ENCODE results near the gene DEPP1. TPM values are rescaled to one million over a fixed set of nuclear protein-coding genes. Genes with fewer than 3 reads are reported as not detected.

DEPP1 gene
- polyA plus RNA-seq, 1 donor from 2014 or later = 4.3 TPM

DNA sequence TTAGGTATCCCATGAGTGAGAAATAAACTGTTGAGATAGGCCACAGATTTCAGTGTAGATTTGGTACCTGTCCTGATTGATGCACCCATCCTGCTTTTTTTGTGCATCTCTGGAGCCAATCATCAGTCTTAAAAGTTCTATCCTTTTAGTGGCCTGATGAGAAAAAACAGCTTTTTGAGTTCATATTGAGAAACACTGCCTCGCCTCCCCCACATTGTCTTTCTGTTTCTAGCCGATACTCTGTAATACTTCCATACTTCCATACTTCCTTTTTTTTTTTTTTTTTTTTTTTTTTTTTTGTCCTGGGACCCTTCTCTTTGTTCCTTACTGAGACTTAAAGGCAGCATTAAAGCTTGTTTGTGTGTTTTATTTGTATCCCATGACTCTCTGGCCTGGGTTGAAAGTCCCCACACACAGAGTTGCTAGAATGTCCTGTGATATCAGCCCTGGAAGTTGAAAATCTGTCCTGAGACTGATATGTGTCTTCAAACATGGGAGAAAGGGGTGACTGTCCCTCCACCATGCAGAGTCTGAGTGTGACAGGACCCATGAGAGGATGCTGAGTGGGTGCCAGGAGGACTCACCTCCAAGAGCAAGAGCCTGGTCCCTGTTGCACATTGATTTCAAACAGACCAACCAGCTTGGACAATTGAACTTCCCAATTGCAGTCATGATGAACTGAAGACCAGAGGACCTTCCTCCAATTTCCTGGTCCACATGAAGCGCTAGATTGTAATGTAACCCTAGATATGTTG lies 27.8 kb upstream of the DEPP1 start:
- Histone ChIP-seq H4K20me1 (ENCODE audit: insufficient read depth) (no peaks in the 10 kb centered on the region), H3K4me2 (ENCODE audit: low read length) (no peak overlapping the region), H3K27me3 (ENCODE audit: insufficient read depth, low read depth, low read length) (no peaks in the 10 kb centered on the region), H3K9me2 (ENCODE audit: insufficient read depth, low read length) (no peaks in the 10 kb centered on the region), H3K9ac (ENCODE audit: low read length) (no peak overlapping the region), H3F3A (ENCODE audit: insufficient read depth, low read length, poor library complexity, severe bottlenecking) (no peaks in the 10 kb centered on the region), H3K4me3 (ENCODE audit: low read length) (no peak overlapping the region), H3K9me3 (ENCODE audit: low read length) (no peaks in the 10 kb centered on the region), H3K36me3 (ENCODE audit: insufficient read depth, low read length) (no peaks in the 10 kb centered on the region), H3K79me2 (replicated peaks; ENCODE audit: insufficient read depth, low read length) (peaks cover 14% of the 10 kb centered on the region), H3K27ac (ENCODE audit: low read length) (no peak overlapping the region), H2AFZ (ENCODE audit: low read depth, low read length) (no peak overlapping the region)
- TF ChIP-seq CTCF (IDR thresholded peaks at IDR 0.05; ENCODE audit: poor library complexity, severe bottlenecking) (no peak), EZH2 (IDR thresholded peaks at IDR 0.05; ENCODE audit: borderline replicate concordance, insufficient read depth, low read length, poor library complexity, severe bottlenecking) (no peak), RAD21 (conservative IDR thresholded peaks at IDR 0.05) (no peak)
- TF ChIP-seq, protein P1, sequence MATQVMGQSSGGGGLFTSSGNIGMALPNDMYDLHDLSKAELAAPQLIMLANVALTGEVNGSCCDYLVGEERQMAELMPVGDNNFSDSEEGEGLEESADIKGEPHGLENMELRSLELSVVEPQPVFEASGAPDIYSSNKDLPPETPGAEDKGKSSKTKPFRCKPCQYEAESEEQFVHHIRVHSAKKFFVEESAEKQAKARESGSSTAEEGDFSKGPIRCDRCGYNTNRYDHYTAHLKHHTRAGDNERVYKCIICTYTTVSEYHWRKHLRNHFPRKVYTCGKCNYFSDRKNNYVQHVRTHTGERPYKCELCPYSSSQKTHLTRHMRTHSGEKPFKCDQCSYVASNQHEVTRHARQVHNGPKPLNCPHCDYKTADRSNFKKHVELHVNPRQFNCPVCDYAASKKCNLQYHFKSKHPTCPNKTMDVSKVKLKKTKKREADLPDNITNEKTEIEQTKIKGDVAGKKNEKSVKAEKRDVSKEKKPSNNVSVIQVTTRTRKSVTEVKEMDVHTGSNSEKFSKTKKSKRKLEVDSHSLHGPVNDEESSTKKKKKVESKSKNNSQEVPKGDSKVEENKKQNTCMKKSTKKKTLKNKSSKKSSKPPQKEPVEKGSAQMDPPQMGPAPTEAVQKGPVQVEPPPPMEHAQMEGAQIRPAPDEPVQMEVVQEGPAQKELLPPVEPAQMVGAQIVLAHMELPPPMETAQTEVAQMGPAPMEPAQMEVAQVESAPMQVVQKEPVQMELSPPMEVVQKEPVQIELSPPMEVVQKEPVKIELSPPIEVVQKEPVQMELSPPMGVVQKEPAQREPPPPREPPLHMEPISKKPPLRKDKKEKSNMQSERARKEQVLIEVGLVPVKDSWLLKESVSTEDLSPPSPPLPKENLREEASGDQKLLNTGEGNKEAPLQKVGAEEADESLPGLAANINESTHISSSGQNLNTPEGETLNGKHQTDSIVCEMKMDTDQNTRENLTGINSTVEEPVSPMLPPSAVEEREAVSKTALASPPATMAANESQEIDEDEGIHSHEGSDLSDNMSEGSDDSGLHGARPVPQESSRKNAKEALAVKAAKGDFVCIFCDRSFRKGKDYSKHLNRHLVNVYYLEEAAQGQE (IDR thresholded peaks at IDR 0.05; ENCODE audit: borderline replicate concordance) = no peak

GRCh38 chr10:45005284-45005683 lies 26.7 kb upstream of the DEPP1 start:
- peaks cover 14% of the 10 kb centered on the region for H3K79me2 ChIP-seq (replicated peaks; ENCODE audit: insufficient read depth, low read length)
- H3K4me2 ChIP-seq (ENCODE audit: low read length) = no peak overlapping the region
- no peaks in the 10 kb centered on the region for H3K36me3 ChIP-seq (ENCODE audit: insufficient read depth, low read length)
- no peak overlapping the region for H3K27ac ChIP-seq (ENCODE audit: low read length)
- H3K9me3 ChIP-seq (ENCODE audit: low read length) = no peaks in the 10 kb centered on the region
- no peaks in the 10 kb centered on the region for H4K20me1 ChIP-seq (ENCODE audit: insufficient read depth)
- H2AFZ ChIP-seq (ENCODE audit: low read depth, low read length) = no peak overlapping the region
- H3K27me3 ChIP-seq (ENCODE audit: insufficient read depth, low read depth, low read length) = no peaks in the 10 kb centered on the region
- no peak for TF ChIP-seq CTCF (IDR thresholded peaks at IDR 0.05; ENCODE audit: poor library complexity, severe bottlenecking)
- no peak for TF ChIP-seq EP300 (conservative IDR thresholded peaks at IDR 0.05; ENCODE audit: poor library complexity, severe bottlenecking)
- no peak for TF ChIP-seq SMC3 (conservative IDR thresholded peaks at IDR 0.05; ENCODE audit: poor library complexity)
- H3K9ac ChIP-seq (ENCODE audit: low read length) = no peak overlapping the region
- H3K9me2 ChIP-seq (ENCODE audit: insufficient read depth, low read length) = no peaks in the 10 kb centered on the region
- H3K4me3 ChIP-seq (ENCODE audit: low read length) = no peak overlapping the region
- no peaks in the 10 kb centered on the region for H3F3A ChIP-seq (ENCODE audit: insufficient read depth, low read length, poor library complexity, severe bottlenecking)
